ENCODE measurements around the gene CBX6. TPM values are rescaled to one million over a fixed set of nuclear protein-coding genes. Genes with fewer than 3 reads are reported as not detected.

Gene CBX6
- total RNA-seq, 1 experiment from 2014 or later = 31.4 TPM

DNA sequence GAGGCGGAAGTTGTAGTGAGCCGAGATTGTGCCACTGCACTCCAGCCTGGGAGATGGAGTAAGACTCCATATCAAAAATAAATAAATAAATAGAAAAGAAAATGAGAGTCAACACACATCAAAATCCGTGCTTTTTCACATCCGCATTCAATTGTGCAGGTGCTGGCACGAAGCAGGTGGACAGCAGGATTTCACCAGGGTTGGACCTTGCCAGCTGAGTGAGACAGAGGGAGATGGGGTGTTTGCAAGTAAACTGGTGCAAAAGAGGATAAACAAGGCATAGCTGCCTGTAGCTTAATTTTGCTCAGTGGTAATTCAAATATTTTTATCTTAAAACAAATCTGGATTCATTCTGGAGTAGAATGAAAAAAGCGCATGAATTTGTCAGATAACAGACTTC, 54.8 kb downstream of the CBX6 start:
- H2BK120ac ChIP-seq (ENCODE audit: low read depth, low read length, poor library complexity, severe bottlenecking) = no peak overlapping the region
- H3K27ac Mint-ChIP-seq = no peak overlapping the region
- no peak overlapping the region for H2BK15ac ChIP-seq (ENCODE audit: low read depth, low read length)
- H3K9me3 Mint-ChIP-seq = no peaks in the 10 kb centered on the region
- H3K4me1 Mint-ChIP-seq = peaks cover 4 to 15% of the 10 kb centered on the region in 2 experiments; a peak in 3 of 4 replicates
- TF ChIP-seq, protein P1, sequence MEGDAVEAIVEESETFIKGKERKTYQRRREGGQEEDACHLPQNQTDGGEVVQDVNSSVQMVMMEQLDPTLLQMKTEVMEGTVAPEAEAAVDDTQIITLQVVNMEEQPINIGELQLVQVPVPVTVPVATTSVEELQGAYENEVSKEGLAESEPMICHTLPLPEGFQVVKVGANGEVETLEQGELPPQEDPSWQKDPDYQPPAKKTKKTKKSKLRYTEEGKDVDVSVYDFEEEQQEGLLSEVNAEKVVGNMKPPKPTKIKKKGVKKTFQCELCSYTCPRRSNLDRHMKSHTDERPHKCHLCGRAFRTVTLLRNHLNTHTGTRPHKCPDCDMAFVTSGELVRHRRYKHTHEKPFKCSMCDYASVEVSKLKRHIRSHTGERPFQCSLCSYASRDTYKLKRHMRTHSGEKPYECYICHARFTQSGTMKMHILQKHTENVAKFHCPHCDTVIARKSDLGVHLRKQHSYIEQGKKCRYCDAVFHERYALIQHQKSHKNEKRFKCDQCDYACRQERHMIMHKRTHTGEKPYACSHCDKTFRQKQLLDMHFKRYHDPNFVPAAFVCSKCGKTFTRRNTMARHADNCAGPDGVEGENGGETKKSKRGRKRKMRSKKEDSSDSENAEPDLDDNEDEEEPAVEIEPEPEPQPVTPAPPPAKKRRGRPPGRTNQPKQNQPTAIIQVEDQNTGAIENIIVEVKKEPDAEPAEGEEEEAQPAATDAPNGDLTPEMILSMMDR (conservative IDR thresholded peaks at IDR 0.05) = no peak
- H3K4me3 Mint-ChIP-seq = no peak overlapping the region
- no peak overlapping the region for H2AK5ac ChIP-seq (ENCODE audit: insufficient read length, low read length)
- no peak overlapping the region for H3K23ac ChIP-seq (ENCODE audit: insufficient read length, low read depth, low read length)
- no peak overlapping the region for H3K4me2 ChIP-seq (ENCODE audit: insufficient read depth, insufficient read length, low read length)
- no peaks in the 10 kb centered on the region for H3K79me2 ChIP-seq (ENCODE audit: insufficient read depth, low read length)
- no peaks in the 10 kb centered on the region for H3K9me3 ChIP-seq (ENCODE audit: control insufficient read depth, low read depth, low read length)
- H3K4me1 ChIP-seq (ENCODE audit: insufficient read depth, low read length) = no peaks in the 10 kb centered on the region
- H3K23me2 ChIP-seq (ENCODE audit: insufficient read length, low read depth, low read length, poor library complexity, severe bottlenecking) = no peaks in the 10 kb centered on the region
- H3K4ac ChIP-seq (ENCODE audit: low read depth, low read length) = no peak overlapping the region
- DNase-seq = no peak
- H3K27me3 ChIP-seq (ENCODE audit: insufficient read depth, low read length) = no peaks in the 10 kb centered on the region
- no peaks in the 10 kb centered on the region for H3K79me1 ChIP-seq (ENCODE audit: insufficient read depth, low read depth, low read length, poor library complexity, severe bottlenecking)
- H3T11ph ChIP-seq (ENCODE audit: low read length) = no peak overlapping the region
- H2BK20ac ChIP-seq (ENCODE audit: low read depth, low read length, poor library complexity, severe bottlenecking) = no peak overlapping the region
- H3K14ac ChIP-seq (ENCODE audit: insufficient read depth, low read length) = no peak overlapping the region
- no peak overlapping the region for H3K27ac ChIP-seq (ENCODE audit: insufficient read length, low read depth, low read length)
- peaks cover 46% of the 10 kb centered on the region for H3K27me3 Mint-ChIP-seq (ENCODE audit: low read depth)
- H2BK5ac ChIP-seq (ENCODE audit: insufficient read length, low read length) = no peak overlapping the region
- H3K56ac ChIP-seq (ENCODE audit: insufficient read length, low read depth, low read length) = no peak overlapping the region
- H4K20me1 ChIP-seq (ENCODE audit: control insufficient read depth, insufficient read depth, insufficient read length) = no peaks in the 10 kb centered on the region
- H3K18ac ChIP-seq (ENCODE audit: insufficient read length, low read depth, low read length) = no peak overlapping the region
- H2BK12ac ChIP-seq (ENCODE audit: insufficient read length, low read depth, low read length) = no peak overlapping the region
- no peak overlapping the region for H4K8ac ChIP-seq (replicated peaks; ENCODE audit: insufficient read length, low read depth, low read length)
- no peak overlapping the region for H4K5ac ChIP-seq (ENCODE audit: insufficient read length, low read depth, low read length)
- no peaks in the 10 kb centered on the region for H3K36me3 Mint-ChIP-seq (ENCODE audit: insufficient read depth in 1 of 3, low read depth in 3 of 3)
- WGBS (ENCODE audit: extremely low coverage, insufficient read length, low lambda C conversion rate) = no CpG with 5 or more reads among the region's 6 CpGs
- no peak overlapping the region for H2AFZ ChIP-seq (ENCODE audit: low read length)
- no peak overlapping the region for H4K91ac ChIP-seq (ENCODE audit: insufficient read length, low read depth, low read length)
- no peak overlapping the region for H3K9ac ChIP-seq (ENCODE audit: extremely low read depth, insufficient read length, low read length)
